ENCODE results near the gene PTH2R.

DNA sequence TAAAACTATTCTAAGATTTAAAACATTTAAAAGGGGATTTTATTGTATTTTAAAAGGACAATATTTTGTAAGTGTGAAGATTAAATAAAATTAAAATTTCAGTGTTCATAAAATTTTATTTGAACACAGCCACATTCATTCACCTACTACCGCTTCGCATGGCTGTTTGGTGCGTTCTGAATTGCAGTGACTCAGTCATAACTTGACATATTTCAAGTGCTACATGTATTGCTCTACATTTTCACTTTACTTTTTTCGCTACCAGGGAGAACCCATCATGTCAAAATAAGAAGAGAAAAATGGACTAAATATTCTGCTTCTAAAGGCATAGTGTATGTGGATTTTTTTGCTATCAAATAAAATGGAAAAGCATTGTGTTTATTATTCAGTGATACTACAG is 8.7 kb downstream of the PTH2R start:
- TF ChIP-seq, protein P1, sequence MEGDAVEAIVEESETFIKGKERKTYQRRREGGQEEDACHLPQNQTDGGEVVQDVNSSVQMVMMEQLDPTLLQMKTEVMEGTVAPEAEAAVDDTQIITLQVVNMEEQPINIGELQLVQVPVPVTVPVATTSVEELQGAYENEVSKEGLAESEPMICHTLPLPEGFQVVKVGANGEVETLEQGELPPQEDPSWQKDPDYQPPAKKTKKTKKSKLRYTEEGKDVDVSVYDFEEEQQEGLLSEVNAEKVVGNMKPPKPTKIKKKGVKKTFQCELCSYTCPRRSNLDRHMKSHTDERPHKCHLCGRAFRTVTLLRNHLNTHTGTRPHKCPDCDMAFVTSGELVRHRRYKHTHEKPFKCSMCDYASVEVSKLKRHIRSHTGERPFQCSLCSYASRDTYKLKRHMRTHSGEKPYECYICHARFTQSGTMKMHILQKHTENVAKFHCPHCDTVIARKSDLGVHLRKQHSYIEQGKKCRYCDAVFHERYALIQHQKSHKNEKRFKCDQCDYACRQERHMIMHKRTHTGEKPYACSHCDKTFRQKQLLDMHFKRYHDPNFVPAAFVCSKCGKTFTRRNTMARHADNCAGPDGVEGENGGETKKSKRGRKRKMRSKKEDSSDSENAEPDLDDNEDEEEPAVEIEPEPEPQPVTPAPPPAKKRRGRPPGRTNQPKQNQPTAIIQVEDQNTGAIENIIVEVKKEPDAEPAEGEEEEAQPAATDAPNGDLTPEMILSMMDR (IDR thresholded peaks at IDR 0.05) = no peak
- no peak for TF ChIP-seq POLR2A (IDR thresholded peaks at IDR 0.05)
